RWPE2 (cell line): ENCODE measurements around the gene TBC1D16.
"Not testable (repeated sequence)": the region's sequence is repeated elsewhere in the genome, so short reads cannot be mapped to it uniquely, and the experiment has no call there.

Source experiments
- ATAC-seq: fragments of 200-7000 bp; cut with Tn5 transposase; 3 replicates; pipeline ENCODE4 v1.9.1; 2021; ENCODE audit warnings: low read depth
- DNase-seq: peaks from one replicate; pipeline ENCODE4 v3.0.0-alpha.2; 2020; ENCODE audit warnings: low spot score
- H3K27ac ChIP-seq: fragments of 450-650 bp; 2 replicates; pipeline ENCODE4 v1.5.1; 2017; ENCODE audit warnings: mild to moderate bottlenecking; ENCODE audit not compliant: poor library complexity, severe bottlenecking
- H3K27me3 ChIP-seq: fragments of 250-450 bp; sonication (Bioruptor Pico); 2 replicates; pipeline ENCODE4 v1.5.1; 2021; ENCODE audit warnings: mild to moderate bottlenecking, moderate library complexity; ENCODE audit not compliant: insufficient read depth, poor library complexity, severe bottlenecking
- H3K36me3 ChIP-seq: fragments of 250-450 bp; sonication (Bioruptor Pico); 2 replicates; pipeline ENCODE4 v1.5.1; 2020; ENCODE audit warnings: low read depth, mild to moderate bottlenecking, moderate library complexity
- H3K4me1 ChIP-seq: fragments of 250-450 bp; sonication (Bioruptor Pico); 2 replicates; pipeline ENCODE4 v1.5.1; 2021; ENCODE audit warnings: mild to moderate bottlenecking, moderate library complexity; ENCODE audit not compliant: insufficient read depth, poor library complexity, severe bottlenecking
- H3K4me3 ChIP-seq: fragments of 250-450 bp; sonication (Bioruptor Pico); 2 replicates; pipeline ENCODE4 v1.5.1; 2021; ENCODE audit warnings: mild to moderate bottlenecking, moderate library complexity; ENCODE audit not compliant: severe bottlenecking
- H3K9me3 ChIP-seq: fragments of 250-450 bp; sonication (Bioruptor Pico); 2 replicates; pipeline ENCODE4 v1.5.1; 2021; ENCODE audit warnings: mild to moderate bottlenecking, moderate library complexity; ENCODE audit not compliant: severe bottlenecking
- TF ChIP-seq, protein P1 (sequence below): fragments of 450-650 bp; IDR thresholded peaks from one replicate; pipeline ENCODE4 v1.5.1; 2017; ENCODE audit warnings: mild to moderate bottlenecking, moderate library complexity; ENCODE audit not compliant: poor library complexity, severe bottlenecking

TBC1D16 gene

DNA sequence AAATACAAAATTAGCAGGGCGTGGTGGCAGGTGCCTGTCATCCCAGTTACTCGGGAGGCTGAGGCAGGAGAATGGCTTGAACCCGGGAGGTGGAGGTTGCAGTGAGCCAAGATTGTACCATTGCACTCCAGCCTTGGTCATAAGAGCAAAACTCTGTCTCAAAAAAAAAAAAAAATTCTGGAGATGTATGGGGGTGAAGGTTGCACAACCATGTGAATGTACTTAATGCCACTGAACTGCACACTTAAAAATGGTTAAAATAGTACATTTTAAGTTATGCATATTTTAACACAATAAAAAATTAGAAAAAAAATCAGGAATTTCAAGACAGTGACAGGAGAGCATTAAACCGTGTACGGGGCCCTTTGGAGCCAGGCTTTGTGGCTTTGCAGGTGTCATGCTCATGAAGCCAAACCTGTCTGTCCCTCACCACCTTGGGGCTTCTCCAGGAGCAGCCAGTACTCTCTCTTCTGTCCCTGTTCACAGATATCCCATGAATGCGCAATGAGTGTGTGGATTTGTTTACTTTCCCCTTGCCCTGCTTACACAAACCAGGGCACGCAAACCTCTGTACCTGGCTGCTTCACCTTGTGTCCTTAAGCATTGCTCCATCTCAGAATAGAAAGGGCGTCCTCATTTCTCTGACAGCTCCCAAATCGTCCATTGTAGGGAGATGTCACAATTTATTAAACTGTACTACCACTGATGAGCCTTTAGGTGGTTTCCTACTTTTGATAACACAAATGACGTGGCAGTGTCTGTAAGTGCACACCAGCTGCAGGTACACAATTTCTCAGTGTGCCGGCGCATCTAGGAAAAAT, 138.2 kb downstream of the TBC1D16 start:
- H3K4me1 ChIP-seq = no peaks in the 10 kb centered on the region
- H3K9me3 ChIP-seq = no peaks in the 10 kb centered on the region
- H3K27me3 ChIP-seq = peaks cover 12% of the 10 kb centered on the region
- peak; percentile 17 for DNase-seq
- no peak for ATAC-seq
- H3K27ac ChIP-seq = no peak overlapping the region
- TF ChIP-seq, protein P1, sequence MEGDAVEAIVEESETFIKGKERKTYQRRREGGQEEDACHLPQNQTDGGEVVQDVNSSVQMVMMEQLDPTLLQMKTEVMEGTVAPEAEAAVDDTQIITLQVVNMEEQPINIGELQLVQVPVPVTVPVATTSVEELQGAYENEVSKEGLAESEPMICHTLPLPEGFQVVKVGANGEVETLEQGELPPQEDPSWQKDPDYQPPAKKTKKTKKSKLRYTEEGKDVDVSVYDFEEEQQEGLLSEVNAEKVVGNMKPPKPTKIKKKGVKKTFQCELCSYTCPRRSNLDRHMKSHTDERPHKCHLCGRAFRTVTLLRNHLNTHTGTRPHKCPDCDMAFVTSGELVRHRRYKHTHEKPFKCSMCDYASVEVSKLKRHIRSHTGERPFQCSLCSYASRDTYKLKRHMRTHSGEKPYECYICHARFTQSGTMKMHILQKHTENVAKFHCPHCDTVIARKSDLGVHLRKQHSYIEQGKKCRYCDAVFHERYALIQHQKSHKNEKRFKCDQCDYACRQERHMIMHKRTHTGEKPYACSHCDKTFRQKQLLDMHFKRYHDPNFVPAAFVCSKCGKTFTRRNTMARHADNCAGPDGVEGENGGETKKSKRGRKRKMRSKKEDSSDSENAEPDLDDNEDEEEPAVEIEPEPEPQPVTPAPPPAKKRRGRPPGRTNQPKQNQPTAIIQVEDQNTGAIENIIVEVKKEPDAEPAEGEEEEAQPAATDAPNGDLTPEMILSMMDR = no peak
- no peaks in the 10 kb centered on the region for H3K36me3 ChIP-seq
- no peak overlapping the region for H3K4me3 ChIP-seq

DNA sequence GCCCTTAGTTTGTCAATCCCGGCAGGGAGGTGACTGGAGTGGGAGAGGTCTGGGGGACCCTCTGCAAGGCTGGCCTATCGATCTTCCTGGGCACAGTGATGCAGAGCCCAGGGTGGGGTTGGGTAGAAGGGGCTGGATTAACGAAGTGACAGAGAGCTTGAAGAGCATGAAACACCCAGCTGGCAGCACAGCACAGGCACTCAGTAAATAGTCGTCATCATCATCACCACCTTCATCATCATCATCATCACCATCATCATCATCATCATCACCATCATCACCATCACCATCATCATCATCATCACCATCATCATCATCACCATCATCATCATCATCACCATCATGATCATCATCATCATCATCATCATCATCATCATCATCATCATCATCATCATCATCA, 142.2 kb downstream of the TBC1D16 start:
- H3K9me3 ChIP-seq, H3K36me3 ChIP-seq, H3K4me1 ChIP-seq, H3K4me3 ChIP-seq, H3K27ac ChIP-seq, H3K27me3 ChIP-seq, ATAC-seq, DNase-seq: not testable (repeated sequence)

DNA sequence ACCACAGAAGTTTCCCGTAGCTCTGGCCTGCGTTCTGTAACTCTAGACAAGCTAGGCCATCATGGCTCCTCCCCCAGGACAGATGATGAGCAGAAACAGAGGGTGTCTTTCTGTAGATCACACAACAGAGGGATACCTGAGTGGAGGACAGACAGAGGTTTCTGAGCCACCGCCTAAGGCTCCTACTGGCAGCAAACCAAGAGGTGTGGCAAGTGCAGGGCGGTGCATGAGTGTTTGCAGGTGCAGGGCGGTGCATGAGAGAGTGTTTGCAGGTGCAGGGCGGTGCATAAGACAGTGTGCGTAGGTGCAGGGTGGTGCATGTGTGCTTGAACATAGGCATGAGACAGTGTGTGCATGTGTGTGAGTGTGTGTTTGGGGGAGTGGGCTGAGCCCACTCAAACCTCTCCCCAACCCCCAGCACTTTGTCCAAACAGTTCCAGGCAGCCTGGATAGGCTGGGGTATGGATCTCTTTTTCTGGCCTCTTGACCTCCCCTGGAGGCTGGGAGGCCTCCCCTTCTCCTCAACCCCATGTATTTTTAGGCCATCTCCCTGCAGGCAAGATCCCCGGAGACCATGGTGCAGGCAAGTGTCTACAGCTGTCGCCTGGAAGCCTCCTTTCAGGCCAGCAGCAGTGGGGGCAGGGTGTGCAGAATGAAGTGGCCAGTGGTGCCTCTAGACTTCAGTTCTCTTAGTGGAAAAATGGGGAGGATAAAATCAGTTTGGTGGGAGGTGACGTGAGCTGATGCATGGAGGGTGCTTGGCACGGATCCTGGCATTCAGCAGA, 143.0 kb downstream of the TBC1D16 start:
- H3K27me3 ChIP-seq = peaks cover 3% of the 10 kb centered on the region
- no peak overlapping the region for H3K4me3 ChIP-seq
- DNase-seq (peak; percentile 45), ATAC-seq (peak; percentile 76; the same call in 2 of the 3 replicates)
- H3K27ac ChIP-seq = no peak overlapping the region
- TF ChIP-seq, protein P1 = no peak
- no peaks in the 10 kb centered on the region for H3K4me1 ChIP-seq
- H3K36me3 ChIP-seq = no peaks in the 10 kb centered on the region
- H3K9me3 ChIP-seq = no peaks in the 10 kb centered on the region

DNA sequence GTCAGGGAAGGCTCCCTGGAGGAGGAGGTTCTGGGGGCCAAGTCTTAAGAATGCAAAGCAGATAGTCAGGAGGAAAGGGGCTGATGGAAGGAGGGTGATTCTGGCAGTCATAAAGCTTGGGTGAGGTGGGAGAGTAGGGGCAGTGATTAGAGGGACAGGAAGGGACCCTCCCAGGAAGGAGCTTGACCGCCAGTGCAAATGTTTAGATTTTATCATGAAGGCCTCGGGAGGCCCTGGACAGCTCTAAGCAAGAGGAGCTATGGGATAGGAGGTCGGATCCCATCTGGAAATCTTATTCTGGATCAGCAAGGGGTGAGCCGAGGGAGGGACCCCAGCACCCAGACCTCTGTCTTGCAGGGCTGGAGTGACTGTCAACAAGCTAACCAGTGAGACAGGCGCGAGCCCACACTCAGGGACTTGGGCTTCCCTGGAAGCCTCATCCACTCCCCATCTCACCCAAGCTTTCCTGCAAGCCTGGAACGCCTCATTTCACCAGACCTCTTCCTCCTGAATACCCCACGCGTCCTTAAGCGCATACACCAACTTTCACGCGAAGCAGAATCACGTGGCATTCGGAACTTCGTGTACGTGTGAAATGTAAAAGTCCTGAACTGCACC, 144.4 kb downstream of the TBC1D16 start:
- Histone ChIP-seq H3K9me3 (no peaks in the 10 kb centered on the region), H3K4me3 (no peak overlapping the region), H3K4me1 (no peaks in the 10 kb centered on the region), H3K27me3 (no peaks in the 10 kb centered on the region), H3K27ac (no peak overlapping the region), H3K36me3 (no peaks in the 10 kb centered on the region)
- TF ChIP-seq, protein P1 = no peak
- DNase-seq (peak; percentile 45), ATAC-seq (no peak)

DNA sequence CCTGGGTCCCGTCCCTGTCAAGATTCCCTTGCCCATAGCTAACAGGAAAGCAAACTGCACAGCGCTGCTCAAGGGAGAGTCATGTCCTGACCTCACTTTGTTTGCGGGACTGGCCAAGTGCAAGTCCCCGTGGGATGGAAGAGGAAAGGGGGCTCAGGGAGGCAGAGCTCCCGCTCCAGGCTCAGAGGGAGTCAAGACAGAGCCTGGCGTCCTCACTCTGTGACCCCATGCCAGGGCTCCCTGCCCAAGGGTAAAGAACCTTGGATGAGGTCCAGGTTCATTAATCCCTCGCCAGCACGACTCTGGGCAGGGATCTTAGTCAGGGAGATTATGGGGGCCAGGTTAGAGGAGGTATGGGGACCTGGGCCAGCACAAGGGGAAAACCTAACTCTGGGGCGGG, 145.0 kb downstream of the TBC1D16 start:
- Histone ChIP-seq H3K27me3 (no peaks in the 10 kb centered on the region), H3K27ac (no peak overlapping the region), H3K4me1 (no peaks in the 10 kb centered on the region), H3K36me3 (no peaks in the 10 kb centered on the region), H3K9me3 (no peaks in the 10 kb centered on the region), H3K4me3 (no peak overlapping the region)
- TF ChIP-seq, protein P1 = no peak
- DNase-seq (peak; percentile 31), ATAC-seq (no peak)
